ENCODE data around the gene LSM7.
"Not testable (repeated sequence)": the region's sequence is repeated elsewhere in the genome, so short reads cannot be mapped to it uniquely, and the experiment has no call there.

The LSM7 gene

DNA sequence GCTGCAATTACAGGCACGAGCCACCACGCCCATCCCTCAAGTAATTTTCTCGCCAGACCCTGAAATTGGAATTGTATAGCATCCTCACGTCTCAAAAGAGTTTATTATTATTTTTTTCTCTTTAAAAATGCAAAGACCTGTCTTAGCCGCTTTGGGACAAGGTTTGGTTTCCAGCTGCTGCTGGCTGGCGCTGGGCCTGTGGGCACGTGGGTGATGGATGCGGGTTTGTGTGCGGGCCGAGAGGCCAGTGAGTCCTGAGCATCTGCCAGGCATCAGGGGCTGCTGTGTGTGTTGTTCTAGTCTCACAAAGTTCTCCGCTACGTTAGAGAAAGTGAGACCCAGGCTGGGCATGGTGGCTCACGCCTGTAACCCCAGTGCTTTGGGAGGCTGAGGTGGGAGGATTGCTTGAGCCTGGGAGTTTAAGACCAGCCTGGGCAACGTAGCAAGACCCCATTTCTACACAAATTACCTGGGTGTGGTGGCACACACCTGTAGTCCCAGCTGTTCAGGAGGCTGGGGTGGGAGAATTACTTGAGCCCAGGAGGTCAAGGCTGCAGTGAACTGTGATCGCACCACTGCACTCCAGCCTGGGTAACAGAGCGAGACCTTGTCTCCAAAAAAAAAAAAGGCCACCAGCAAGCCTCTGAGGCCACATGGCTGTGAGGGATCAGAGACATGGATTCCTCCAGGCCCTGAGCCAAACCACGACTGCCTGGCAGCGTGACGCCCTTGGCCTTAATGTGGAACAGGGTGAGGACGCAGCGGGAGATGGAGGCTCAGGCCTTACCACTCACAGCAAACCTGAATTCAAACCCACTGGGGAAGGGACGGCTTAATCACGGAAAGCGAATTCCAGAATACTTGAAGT, 27.0 kb upstream of the LSM7 start:
- peak; percentile 54 for DNase-seq (ENCODE audit: low read depth)

DNA sequence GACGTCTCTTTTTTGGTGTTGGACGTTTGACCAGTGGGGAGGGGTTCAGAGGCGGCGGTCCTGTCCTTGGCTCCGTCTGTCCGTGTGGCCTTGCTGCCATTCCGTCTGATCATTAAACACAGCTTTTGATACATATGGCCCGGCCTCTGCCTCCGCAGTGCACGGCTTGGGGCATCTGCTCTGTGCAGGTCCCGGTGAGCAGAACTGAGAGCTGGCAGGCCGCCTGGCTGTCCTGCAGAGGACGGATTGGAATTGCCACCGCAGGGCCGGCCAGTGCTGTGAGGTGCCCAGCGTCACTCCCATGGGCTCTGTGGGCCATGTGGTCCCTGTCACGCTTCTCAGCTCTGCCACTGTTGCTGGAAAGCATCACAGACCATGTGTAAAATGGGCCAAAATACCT, 26.3 kb upstream of the LSM7 start:
- DNase-seq (ENCODE audit: low read depth) = no peak

DNA sequence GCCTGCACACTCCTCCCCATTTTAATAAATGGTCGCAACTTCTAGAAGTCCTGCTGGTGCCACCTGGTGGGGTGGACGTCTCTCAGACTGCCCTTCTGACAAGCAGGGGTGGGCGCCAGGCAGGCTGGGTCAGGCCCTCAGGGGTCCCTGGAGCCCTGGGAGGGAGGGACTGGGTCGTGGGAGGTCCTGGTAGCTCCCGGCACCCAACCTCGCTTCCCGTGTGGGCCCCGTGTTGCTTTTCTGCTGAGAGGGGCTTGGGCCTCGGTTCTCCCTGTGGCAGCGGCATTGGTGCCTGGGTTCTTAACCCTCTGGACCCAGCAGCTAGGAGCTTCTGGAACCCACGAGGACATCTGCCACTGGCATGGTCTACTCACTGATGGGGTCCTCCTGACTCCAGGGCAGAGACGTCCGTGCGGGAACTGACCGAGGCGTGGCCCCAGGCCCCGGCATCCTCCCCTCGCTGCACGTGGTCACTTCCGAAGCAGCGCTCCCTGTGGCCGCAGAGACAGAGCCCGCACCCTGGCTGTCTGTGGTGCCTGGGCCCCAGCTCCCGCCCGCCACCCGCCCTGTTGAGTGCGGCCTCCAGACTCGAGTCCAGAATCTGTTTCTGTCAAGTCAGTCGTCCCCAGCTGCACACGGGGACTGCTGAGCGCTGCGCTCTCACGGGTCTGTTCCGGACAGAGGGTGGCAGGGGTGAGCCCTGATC, 25.7 kb upstream of the LSM7 start:
- DNase-seq (ENCODE audit: low read depth) = no peak

DNA sequence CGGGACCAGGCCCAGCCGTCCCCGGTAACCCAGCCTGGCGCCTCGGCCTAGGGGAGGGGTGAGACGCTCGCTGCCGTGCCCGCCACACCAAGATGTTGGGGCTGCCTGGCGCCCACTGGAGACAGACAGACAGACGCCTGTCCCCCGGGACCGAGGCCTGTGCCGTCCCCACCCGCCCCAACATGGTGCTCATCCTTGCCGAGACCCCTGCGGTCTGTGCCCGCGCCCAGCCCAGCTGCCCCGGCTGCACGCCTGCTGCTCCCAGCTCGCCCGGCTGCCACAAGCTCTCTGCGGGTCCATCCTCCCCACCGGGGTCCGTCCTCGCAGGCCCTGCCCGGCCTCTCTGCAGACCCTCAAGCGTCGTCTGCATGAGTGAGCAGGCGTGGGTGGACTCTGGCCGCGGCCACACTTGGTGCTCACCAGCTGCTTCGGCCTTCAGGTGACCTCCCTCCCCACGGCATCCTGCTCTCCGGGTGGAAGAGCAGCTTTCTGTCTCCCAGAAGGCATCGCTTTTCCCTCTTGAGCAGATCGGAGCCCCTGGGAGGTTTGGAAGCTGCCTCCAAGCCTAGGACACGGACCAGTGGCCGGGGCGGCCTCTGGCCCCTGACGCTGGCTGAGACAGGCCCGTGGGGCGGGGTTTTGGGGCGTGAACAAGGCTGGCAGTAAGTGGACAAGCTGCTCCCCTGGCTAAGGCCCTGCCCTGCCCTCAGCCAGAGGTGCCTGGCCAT, 24.9 kb upstream of the LSM7 start:
- DNase-seq (ENCODE audit: low read depth) = no peak

DNA sequence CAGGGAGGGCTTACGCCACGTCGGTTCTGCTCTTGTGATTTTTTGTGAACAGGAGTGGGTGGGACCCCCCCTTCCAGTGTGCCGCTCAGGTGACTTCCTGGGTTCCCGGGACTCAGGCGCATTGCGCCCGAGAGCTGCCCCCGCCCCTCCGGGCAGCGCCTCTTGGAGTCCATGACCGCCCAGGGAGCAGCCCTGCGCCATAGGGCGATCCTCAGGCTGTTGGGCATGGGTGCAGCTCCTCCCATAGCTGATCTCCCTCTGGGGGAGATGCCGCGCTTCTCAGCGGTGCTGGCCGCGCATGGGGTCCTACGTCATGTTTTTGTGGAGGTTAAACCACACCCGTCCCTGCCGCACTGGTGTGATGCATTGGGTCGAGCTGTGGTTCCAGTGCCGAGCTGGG, 23.7 kb upstream of the LSM7 start:
- no peak for DNase-seq (ENCODE audit: low read depth)

DNA sequence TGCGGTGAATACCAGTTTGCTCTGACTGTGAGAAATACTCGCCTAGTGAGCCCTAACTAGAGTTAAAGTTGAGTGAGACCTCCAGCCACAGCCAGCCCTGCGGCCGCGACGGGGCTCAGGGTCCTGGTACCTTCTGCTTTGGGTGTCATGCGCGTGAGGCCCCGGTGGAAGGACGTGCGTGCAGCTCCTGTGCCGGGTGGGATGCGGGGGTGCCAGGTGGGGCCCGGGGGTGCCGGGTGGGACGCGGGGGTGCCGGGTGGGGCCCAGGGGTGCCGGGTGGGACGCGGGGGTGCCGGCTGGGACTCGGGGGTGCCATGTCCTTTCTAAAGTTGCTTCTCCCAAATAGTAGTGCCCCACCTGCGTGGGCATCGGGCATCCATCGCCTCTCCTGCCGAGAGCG, 23.2 kb upstream of the LSM7 start:
- DNase-seq (ENCODE audit: low read depth) = no peak

DNA sequence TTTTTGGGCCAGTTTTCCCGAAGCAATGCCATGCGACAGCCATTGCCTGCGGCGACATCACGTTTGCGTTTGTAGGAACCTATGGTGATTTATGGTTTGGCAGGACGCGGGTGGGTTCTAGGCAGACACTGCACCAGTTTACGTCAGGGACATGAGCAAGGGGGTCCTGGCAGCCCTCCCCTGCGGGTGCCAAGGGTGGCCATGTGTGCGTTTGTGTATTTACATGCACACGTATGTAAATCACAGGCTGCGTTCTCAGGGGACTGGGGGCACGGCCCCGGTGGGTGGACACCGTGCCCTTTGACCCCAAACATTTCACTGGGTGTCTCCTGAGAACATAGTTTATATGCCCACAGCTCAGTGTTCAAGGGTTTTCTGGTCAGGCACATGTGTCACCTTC, 22.3 kb upstream of the LSM7 start:
- DNase-seq (ENCODE audit: low read depth) = no peak

DNA sequence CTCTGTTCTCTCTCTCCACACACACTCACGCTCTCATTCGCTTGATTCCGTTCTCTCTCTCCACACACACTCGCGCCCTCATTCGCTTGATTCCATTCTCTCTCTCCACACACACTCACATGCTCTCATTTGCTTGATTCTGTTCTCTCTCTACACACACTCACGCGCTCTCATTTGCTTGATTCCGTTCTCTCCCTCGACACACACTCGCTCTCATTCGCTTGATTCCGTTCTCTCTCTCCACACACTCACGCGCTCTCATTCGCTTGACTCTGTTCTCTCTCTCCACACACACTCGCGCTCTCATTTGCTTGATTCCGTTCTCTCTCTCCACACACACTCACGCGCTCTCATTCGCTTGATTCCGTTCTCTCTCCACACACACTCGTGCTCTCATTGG, 21.4 kb upstream of the LSM7 start:
- not testable (repeated sequence) for DNase-seq (ENCODE audit: low read depth)

DNA sequence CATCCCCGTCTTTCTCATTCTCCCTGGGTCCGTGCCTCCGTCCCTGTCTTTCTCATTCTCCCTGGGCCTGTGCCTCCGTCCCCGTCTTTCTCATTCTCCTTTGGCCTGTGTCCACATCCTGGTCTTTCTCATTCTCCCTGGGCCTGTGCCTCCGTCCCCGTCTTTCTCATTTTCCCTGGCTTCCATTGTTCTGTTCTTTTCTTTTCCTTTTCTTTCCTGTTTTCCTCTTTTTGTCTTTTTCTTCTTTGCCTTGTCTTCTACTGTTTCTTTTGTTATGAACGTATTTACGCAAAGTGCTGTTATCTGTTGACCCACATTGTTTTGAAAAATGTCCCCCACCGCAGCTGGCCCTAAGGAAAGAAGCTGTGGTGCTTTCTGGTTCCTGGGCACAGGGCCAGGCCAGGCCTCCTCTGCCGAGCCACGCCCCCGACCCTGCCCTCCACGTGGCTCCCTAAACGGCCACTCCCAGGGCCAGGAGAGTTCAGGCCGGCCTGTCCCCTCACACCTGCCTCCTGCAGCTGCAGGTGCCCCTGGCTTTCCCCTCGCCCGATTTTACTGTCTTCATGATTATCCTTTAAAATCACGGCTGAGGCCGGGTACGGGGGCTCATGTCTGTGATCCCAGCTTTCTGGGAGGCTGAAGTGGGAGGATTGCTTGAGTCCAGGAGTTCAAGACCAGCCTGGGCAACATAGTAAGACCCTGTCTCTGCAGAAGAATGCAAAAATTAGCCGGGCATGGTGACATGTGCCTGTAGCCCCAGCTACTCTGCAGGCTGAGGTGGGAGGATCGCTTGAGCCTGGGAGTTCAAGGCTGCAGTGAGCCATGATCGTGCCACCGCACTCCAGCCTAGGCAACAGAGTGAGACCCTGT, 17.6 kb upstream of the LSM7 start:
- DNase-seq (ENCODE audit: low read depth) = no peak

DNA sequence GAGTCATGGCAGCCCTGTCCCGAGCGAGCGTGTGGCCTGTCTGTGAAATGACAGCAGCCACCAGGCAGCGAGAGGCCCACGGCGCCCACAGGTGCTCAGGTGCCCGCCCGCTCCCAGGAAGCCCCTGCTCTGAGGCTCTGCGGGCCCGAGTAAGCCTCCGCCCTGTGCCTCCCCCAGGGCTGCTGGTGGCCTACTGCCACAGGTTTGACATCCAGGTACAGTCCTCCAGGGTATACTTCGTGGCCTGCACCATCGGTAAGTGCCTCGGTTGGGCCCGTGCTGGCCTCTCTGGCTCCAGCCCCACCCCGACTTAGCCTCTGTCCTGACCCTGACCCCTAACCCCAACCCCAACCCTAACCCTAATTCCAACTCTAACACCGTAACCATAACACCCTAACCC, 16.7 kb upstream of the LSM7 start:
- no peak for DNase-seq (ENCODE audit: low read depth)

DNA sequence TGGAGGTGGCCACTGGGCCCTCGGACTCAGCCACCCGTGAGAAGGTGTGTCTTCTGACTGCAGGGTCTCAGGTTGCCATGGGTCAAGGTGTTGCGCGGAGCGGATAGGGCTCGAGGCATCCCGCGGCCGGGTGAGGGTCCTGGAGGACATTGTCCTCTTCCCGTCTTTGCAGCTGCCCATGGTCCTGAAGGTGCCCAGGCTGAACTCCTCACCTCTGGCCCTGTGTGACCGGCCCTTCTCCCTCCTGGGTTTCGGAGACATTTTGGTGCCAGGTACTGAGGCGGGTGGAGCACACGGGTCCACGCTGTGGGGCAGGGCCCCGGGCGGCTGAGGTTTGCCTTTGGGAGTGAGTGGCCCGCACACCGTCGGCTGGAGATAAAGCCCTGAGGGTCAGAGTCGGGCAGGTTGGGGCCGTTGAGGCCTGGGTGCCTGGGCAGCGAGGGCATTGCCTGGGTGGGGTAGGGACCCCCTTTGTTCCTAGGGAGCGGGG, 16.0 kb upstream of the LSM7 start:
- DNase-seq (ENCODE audit: low read depth) = no peak

DNA sequence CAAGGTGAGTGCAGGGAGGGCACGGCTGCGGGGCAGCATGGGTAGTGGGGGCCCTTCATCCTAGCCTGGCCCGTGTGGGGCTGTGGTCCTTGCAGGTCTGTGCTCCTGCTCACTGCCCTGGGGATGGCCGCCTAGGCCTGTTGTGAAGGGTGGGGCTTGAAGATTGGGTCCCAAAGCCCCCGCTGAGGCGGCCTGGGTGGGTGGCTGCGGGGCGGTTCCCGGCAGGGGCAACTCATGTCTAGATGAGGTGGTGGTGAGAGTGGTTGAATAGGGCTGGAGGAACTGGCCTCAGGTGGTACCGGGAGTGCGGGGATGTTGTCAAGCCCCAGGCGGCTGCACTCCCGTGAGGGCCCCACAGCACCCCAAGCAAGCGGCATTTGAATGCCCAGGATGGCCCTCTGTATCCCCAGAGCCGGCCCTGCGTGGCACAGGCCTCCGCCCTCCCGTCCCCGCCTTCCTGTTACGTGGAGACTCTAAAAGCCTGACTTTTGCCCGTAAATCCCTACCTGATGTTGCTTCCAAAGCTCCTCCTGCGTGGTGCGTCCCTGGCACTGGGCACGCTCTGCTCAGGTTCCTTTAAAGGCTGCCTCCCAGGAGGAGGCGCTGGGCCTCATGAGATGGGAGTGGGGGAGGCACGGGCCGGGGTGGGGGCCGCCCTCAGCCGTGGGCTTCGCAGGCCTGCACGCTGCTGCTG, 15.1 kb upstream of the LSM7 start:
- DNase-seq (ENCODE audit: low read depth) = no peak

DNA sequence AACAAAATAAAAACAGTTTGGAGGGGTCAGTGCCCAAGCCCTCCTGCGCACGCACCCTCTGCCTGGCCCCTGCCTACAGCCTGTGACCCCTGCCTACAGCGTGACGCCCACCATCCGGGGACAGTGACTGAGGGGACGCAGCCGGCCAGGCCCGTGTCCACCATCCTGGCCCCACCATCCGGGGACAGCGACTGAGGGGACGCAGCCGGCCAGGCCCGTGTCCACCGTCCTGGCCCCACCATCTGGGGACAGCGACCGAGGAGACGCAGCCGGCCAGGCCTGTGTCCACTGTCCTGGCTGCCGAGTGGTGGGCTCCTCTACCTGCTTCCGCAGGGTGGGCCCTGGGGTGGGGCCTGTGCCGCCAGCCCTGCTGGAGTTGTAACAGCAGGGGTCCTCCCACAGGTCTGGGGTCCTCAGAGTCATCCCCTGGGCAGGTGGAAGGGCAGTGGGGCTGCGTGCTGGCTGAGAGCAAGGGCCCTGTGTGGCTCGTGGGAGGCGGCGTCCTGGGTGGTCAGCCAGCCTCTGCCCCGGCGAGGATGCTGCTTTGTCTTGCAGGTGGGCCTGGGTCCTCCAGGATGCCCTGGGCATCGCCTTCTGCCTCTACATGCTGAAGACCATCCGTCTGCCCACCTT, 14.4 kb upstream of the LSM7 start:
- DNase-seq (ENCODE audit: low read depth) = no peak

DNA sequence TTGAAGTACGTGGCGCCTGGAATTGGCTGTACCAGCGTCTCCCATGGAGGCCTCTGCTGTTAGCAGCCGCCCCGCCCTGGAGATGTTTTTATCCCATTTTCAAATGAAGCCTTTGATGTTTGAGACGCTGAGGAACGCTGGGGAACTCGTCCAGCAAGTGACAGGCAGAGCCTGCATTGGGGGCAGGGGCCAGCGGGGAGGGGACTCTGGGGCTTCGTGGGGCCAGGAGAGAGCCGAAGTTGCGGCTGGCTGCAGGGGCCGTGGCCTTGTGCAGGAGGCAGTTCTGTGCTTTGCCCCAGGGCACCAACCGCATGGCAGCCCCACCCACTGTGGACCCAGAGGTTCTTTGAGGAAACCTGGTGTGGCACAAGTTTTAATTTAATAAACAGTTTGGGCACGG, 13.6 kb upstream of the LSM7 start:
- DNase-seq (ENCODE audit: low read depth) = no peak

DNA sequence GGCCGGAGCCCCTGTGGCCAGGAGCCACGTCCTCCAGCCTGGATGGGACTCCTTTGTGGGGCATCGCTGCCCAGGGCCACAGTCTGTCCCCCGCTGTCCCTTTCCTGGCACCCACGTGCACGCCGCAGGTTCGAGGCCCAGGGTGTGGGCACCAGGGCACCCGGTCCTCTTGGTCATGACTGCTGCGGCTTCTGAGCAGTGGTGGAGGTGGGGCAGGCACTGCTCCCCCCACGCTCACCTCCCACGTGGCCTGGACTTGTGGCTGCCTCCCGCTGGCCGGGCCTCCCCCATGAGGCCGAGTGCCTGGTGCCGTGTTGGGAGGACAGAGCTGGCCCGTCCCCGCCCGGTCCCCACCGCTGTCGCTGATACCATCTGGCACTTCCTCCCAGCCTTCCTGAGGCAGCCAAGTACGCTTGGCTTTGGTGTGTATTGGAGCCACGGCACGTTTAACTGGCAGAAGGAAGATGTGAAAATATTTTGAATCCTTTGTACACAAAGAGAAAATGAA, 12.9 kb upstream of the LSM7 start:
- DNase-seq (ENCODE audit: low read depth) = no peak

DNA sequence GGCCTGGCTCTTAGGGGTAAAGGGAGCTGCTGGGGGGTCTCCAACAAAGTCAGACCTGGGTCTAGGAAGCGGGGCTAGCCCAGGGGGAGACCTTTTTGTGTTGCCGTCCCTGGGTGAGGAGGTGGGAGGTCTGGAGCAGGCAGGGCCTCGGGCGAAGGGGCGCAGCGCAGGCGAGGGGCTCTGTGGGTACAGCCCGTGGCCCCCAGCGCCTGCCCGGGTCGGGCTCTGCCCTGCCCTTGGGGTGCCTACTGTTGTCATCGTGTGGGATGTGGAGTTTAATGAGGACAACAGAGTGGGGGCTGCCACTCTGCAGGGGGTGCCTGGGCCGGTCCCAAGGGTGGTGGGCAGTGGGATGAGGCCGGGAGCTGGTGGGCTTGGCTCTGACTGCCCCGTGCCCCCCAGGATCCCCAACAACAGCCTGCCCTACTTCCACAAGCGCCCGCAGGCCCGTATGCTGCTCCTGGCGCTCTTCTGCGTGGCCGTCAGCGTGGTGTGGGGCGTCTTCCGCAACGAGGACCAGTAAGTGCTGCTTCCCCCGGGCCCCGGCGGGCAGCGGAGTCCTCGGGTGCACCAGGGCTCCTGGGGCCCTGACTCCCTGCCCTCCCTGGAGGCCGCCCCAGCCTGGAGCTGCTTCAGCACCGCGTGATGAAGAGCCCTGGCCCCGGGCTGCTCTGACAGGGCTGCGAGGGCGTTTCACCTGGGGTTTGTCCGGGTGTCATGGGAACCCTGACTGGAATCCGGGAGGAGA, 12.3 kb upstream of the LSM7 start:
- no peak for DNase-seq (ENCODE audit: low read depth)

DNA sequence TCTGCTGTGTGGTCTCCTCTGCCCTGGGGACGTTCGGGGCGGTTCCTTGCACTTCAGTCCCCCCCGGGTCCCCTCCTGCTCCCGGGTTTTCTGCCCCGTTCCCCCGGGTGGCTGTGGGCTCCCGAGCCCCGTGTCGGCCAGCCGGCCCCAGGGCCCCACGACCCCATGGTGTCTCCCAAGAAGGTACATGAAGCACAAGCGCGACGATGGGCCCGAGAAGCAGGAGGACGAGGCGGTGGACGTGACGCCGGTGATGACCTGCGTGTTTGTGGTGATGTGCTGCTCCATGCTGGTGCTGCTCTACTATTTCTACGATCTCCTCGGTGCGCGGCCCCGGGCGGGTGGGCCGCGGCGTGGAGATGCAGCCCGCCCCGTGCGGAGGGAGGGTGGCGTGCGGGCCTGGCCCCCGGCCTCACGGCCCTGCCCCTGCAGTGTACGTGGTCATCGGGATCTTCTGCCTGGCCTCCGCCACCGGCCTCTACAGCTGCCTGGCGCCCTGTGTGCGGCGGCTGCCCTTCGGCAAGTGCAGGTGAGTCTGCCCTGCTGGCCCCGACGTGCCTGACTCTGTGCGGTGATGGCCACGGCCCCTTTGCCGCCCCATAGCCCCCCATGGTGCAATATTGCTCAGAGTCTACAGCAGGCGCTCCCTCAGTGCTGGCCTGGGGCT, 11.4 kb upstream of the LSM7 start:
- no peak for DNase-seq (ENCODE audit: low read depth)

DNA sequence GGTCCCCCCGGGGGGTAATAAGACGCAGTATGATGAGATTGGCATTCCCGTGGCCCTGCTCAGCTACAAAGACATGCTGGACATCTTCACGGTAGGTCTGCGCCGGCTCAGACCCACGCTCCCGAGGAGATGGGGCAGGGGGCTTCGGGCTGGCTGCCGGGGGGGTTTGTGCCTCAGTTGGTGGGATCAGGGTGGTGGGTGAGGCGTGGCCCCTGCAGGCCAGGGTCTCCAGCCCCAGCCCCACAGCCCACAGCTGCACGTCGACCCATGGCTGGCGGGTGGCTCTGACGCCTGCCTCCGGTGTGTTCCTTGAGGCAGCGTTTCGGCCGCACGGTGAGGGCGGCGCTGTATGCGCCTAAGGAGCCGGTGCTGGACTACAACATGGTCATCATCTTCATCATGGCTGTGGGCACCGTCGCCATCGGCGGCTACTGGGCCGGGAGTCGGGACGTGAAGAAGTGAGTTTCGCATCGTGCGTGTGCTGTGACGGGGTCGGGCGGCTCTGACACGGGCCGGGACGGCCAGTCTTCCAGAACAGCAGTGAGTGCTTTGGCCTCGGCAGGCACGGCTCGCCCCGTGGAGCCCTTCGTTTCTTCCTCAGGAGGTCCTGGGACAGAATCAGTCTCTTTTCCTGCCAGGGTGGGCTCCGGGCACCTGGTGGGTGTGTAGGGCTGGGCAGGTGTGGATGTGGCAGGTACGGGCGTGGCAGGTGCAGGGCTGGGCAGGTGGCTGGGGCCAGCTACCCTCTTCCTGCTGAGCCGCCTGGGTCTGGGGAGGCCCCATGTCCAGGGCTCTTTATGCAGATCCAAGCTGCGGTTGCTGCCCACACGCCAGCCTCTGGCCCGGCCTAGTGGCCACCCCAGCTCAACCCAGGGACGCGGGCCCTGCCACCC, 10.6 kb upstream of the LSM7 start:
- DNase-seq (ENCODE audit: low read depth) = no peak

All from GM04503 (cell line).